Activated CD4-positive, alpha-beta memory T cell treated with anti-CD3 and anti-CD28 coated beads for 36 hours (primary cell): ENCODE results near the gene NXPE2. TPM values are rescaled to one million over a fixed set of nuclear protein-coding genes. Genes with fewer than 3 reads are reported as not detected.

Experiments
- CTCF ChIA-PET: fragments of 350-600 bp; sonication (Branson Sonifier 250); formaldehyde crosslinking; loops from one replicate; lab custom pipeline; 2021; ENCODE audit warnings: antibody characterized with exemption, inconsistent platforms; lab: Charles Lee
- POLR2A ChIA-PET: fragments of 350-600 bp; sonication (Branson Sonifier 250); formaldehyde crosslinking; loops from one replicate; lab custom pipeline; 2021; ENCODE audit warnings: antibody characterized with exemption; lab: Charles Lee
- DNase-seq: peaks from one replicate; pipeline ENCODE4 v3.0.0-alpha.2; 2020
- H3K27ac Mint-ChIP-seq: one replicate; pipeline ENCODE4 v1.8.0; 2021; ENCODE audit warnings: mixed read lengths
- H3K27me3 Mint-ChIP-seq: one replicate; pipeline ENCODE4 v1.8.0; 2021; ENCODE audit warnings: mixed read lengths
- H3K36me3 Mint-ChIP-seq: one replicate; pipeline ENCODE4 v1.8.0; 2021; ENCODE audit warnings: mixed read lengths
- H3K4me1 Mint-ChIP-seq: one replicate; pipeline ENCODE4 v1.8.0; 2021; ENCODE audit warnings: low read depth, mixed read lengths
- H3K4me3 Mint-ChIP-seq: one replicate; pipeline ENCODE4 v1.8.0; 2021; ENCODE audit warnings: mild to moderate bottlenecking, mixed read lengths
- H3K9me3 Mint-ChIP-seq: one replicate; pipeline ENCODE4 v1.8.0; 2021; ENCODE audit warnings: mixed read lengths
- intact Hi-C: fragments of 100-400 bp; cut with micrococcal nuclease; formaldehyde crosslinking; loops from one replicate; pipeline ENCODE4 v1.15.1; 2023
- total RNA-seq, 2 experiments: library from RNA; stranded (reverse); gene quantifications; one replicate each; pipeline ENCODE4 v1.2.3, GENCODE V29; 2021

Gene NXPE2
- total RNA-seq, 2 experiments from 2014 or later: not detected

- DNase-seq: no peak
- no peaks in the 10 kb centered on the region for H3K27me3 Mint-ChIP-seq
Observed at GRCh38 chr11:114685097-114685496, 6.8 kb downstream of the NXPE2 start.

GRCh38 chr11:114705280-114706024 lies 27.1 kb downstream of the NXPE2 start:
- Mint-ChIP-seq H3K4me3 (no peak overlapping the region), H3K9me3 (peaks cover 6% of the 10 kb centered on the region), H3K27me3 (peaks cover 10% of the 10 kb centered on the region), H3K36me3 (no peaks in the 10 kb centered on the region), H3K4me1 (no peaks in the 10 kb centered on the region), H3K27ac (no peak overlapping the region)
- ChIA-PET CTCF (no interaction called here), POLR2A (no interaction called here)
- no peak for DNase-seq
- intact Hi-C loops: no loop called here

More at GRCh38 chr11:114685097-114685496, 6.8 kb downstream of the NXPE2 start:
- intact Hi-C loops: no loop called here
- Mint-ChIP-seq H3K27ac (no peak overlapping the region), H3K36me3 (no peaks in the 10 kb centered on the region), H3K4me1 (no peaks in the 10 kb centered on the region), H3K9me3 (peaks cover 2% of the 10 kb centered on the region), H3K4me3 (no peak overlapping the region)
- ChIA-PET POLR2A (no interaction called here), CTCF (no interaction called here)

- H3K4me1 Mint-ChIP-seq: no peaks in the 10 kb centered on the region
- H3K27ac Mint-ChIP-seq: no peak overlapping the region
- no peaks in the 10 kb centered on the region for H3K36me3 Mint-ChIP-seq
- DNase-seq: no peak
- H3K27me3 Mint-ChIP-seq: peaks cover 8% of the 10 kb centered on the region
- peaks cover 11% of the 10 kb centered on the region for H3K9me3 Mint-ChIP-seq
- ChIA-PET CTCF (no interaction called here), POLR2A (no interaction called here)
- intact Hi-C loops: no loop called here
- H3K4me3 Mint-ChIP-seq: no peak overlapping the region
Observed at GRCh38 chr11:114709960-114710359, 31.6 kb downstream of the NXPE2 start.

- intact Hi-C loops: no loop called here
- no peaks in the 10 kb centered on the region for H3K36me3 Mint-ChIP-seq
- H3K27ac Mint-ChIP-seq: no peak overlapping the region
- POLR2A ChIA-PET: no interaction called here
- DNase-seq: no peak
- CTCF ChIA-PET: no interaction called here
- no peak overlapping the region for H3K4me3 Mint-ChIP-seq
- H3K27me3 Mint-ChIP-seq: no peaks in the 10 kb centered on the region
- no peaks in the 10 kb centered on the region for H3K4me1 Mint-ChIP-seq
- H3K9me3 Mint-ChIP-seq: peaks cover 11% of the 10 kb centered on the region
Observed at GRCh38 chr11:114713756-114714155, 35.4 kb downstream of the NXPE2 start.

- POLR2A ChIA-PET: no interaction called here
- Mint-ChIP-seq H3K36me3 (no peaks in the 10 kb centered on the region), H3K27ac (no peak overlapping the region), H3K4me3 (no peak overlapping the region), H3K27me3 (peaks cover 2% of the 10 kb centered on the region), H3K4me1 (no peaks in the 10 kb centered on the region), H3K9me3 (no peaks in the 10 kb centered on the region)
- no peak for DNase-seq
- intact Hi-C loops: no loop called here
- CTCF ChIA-PET: no interaction called here
Observed at GRCh38 chr11:114719562-114719961, 41.2 kb downstream of the NXPE2 start.

- Mint-ChIP-seq H3K36me3 (no peaks in the 10 kb centered on the region), H3K9me3 (peaks cover 11% of the 10 kb centered on the region), H3K27ac (no peak overlapping the region), H3K4me3 (no peak overlapping the region), H3K4me1 (no peaks in the 10 kb centered on the region), H3K27me3 (peaks cover 5% of the 10 kb centered on the region)
- DNase-seq: no peak
- ChIA-PET POLR2A (no interaction called here), CTCF (no interaction called here)
- intact Hi-C loops: no loop called here
Observed at GRCh38 chr11:114724916-114725524, 46.7 kb downstream of the NXPE2 start.

- no peak for DNase-seq
- POLR2A ChIA-PET: no interaction called here
Observed at GRCh38 chr11:114725623-114726022, 47.3 kb downstream of the NXPE2 start.

GRCh38 chr11:114736806-114737205 lies 58.5 kb downstream of the NXPE2 start:
- no peak for DNase-seq
- Mint-ChIP-seq H3K36me3 (no peaks in the 10 kb centered on the region), H3K9me3 (peaks cover 8% of the 10 kb centered on the region), H3K4me3 (no peak overlapping the region), H3K27ac (no peak overlapping the region), H3K27me3 (peaks cover 4% of the 10 kb centered on the region), H3K4me1 (no peaks in the 10 kb centered on the region)
- POLR2A ChIA-PET: no interaction called here
- intact Hi-C loops: no loop called here
- CTCF ChIA-PET: interaction anchor here (0.7 kb wide), 1 partner anchor 20 kb away, joined by 3 read pairs; no protein-coding TSS in a partner anchor

More at GRCh38 chr11:114725623-114726022, 47.3 kb downstream of the NXPE2 start:
- Mint-ChIP-seq H3K9me3 (peaks cover 11% of the 10 kb centered on the region), H3K4me1 (no peaks in the 10 kb centered on the region), H3K27me3 (peaks cover 5% of the 10 kb centered on the region), H3K36me3 (no peaks in the 10 kb centered on the region), H3K4me3 (no peak overlapping the region), H3K27ac (no peak overlapping the region)
- CTCF ChIA-PET: no interaction called here
- intact Hi-C loops: no loop called here

GRCh38 chr11:114738954-114739353 lies 60.6 kb downstream of the NXPE2 start:
- ChIA-PET POLR2A (no interaction called here), CTCF (interaction anchor here (0.7 to 1.4 kb wide), 3 partner anchors 399 to 1953 kb away, joined by 3 to 9 read pairs (median 3); no protein-coding TSS in a partner anchor)
- intact Hi-C loops: no loop called here

GRCh38 chr11:114745150-114745671 lies 66.9 kb downstream of the NXPE2 start:
- H3K4me3 Mint-ChIP-seq: no peak overlapping the region
- ChIA-PET CTCF (no interaction called here), POLR2A (no interaction called here)
- no peak for DNase-seq
- H3K36me3 Mint-ChIP-seq: no peaks in the 10 kb centered on the region
- peaks cover 4% of the 10 kb centered on the region for H3K27me3 Mint-ChIP-seq
- peaks cover 8% of the 10 kb centered on the region for H3K9me3 Mint-ChIP-seq
- intact Hi-C loops: no loop called here
- H3K27ac Mint-ChIP-seq: no peak overlapping the region
- H3K4me1 Mint-ChIP-seq: no peaks in the 10 kb centered on the region

More at GRCh38 chr11:114738954-114739353, 60.6 kb downstream of the NXPE2 start:
- Mint-ChIP-seq H3K4me1 (no peaks in the 10 kb centered on the region), H3K36me3 (no peaks in the 10 kb centered on the region), H3K9me3 (peaks cover 8% of the 10 kb centered on the region), H3K4me3 (no peak overlapping the region), H3K27ac (no peak overlapping the region), H3K27me3 (no peaks in the 10 kb centered on the region)
- DNase-seq: peak; percentile 51

GRCh38 chr11:114746013-114746412 lies 67.7 kb downstream of the NXPE2 start:
- Mint-ChIP-seq H3K4me3 (no peak overlapping the region), H3K36me3 (no peaks in the 10 kb centered on the region), H3K27ac (no peak overlapping the region), H3K27me3 (peaks cover 4% of the 10 kb centered on the region), H3K9me3 (peaks cover 7% of the 10 kb centered on the region), H3K4me1 (no peaks in the 10 kb centered on the region)
- intact Hi-C loops: no loop called here
- DNase-seq: no peak
- ChIA-PET POLR2A (no interaction called here), CTCF (no interaction called here)
